Measurements from ENCODE around the gene SUN3.

GRCh38 chr7:48038815-48039506, 10.1 kb upstream of the SUN3 start:
- TF ChIP-seq CTCF (IDR thresholded peaks at IDR 0.05; ENCODE audit: low read depth, low read length) (no peak), POLR2A (IDR thresholded peaks at IDR 0.05; ENCODE audit: extremely low read depth, insufficient read length) (no peak), MAX (IDR thresholded peaks at IDR 0.05; ENCODE audit: low read depth, low read length) (no peak), MYC (IDR thresholded peaks at IDR 0.05; ENCODE audit: low read depth, low read length) (no peak)

Measured in NB4 (cell line).